ENCODE measurements around the gene CCDC28A.
A peak's percentile ranks its signal among the peaks of the same experiment; 100 is the strongest.

Gene CCDC28A

GRCh38 chr6:138796771-138797170 is 23.2 kb downstream of the CCDC28A start:
- no peak for DNase-seq

GRCh38 chr6:138797806-138798446 is 24.4 kb downstream of the CCDC28A start:
- DNase-seq = no peak

GRCh38 chr6:138800377-138801150 is 27.0 kb downstream of the CCDC28A start:
- no peak for DNase-seq

- DNase-seq = no peak
Observed at GRCh38 chr6:138803331-138803730, 29.8 kb downstream of the CCDC28A start.

GRCh38 chr6:138803861-138804260 is 30.3 kb downstream of the CCDC28A start:
- no peak for DNase-seq

GRCh38 chr6:138805016-138805765 is 31.6 kb downstream of the CCDC28A start:
- no peak for DNase-seq

- DNase-seq = no peak
Observed at GRCh38 chr6:138806889-138807288, 33.3 kb downstream of the CCDC28A start.

- DNase-seq = no peak
Observed at GRCh38 chr6:138809677-138810076, 36.1 kb downstream of the CCDC28A start.

GRCh38 chr6:138811866-138812265 is 38.3 kb downstream of the CCDC28A start:
- DNase-seq = no peak

GRCh38 chr6:138814179-138814834 is 40.7 kb downstream of the CCDC28A start:
- no peak for DNase-seq

- DNase-seq = no peak
Observed at GRCh38 chr6:138815221-138815620, 41.7 kb downstream of the CCDC28A start.

- DNase-seq = peak; percentile 45
Observed at GRCh38 chr6:138815797-138816528, 42.4 kb downstream of the CCDC28A start.

- peak; percentile 3 for DNase-seq
Observed at GRCh38 chr6:138817799-138818198, 44.2 kb downstream of the CCDC28A start.

- no peak for DNase-seq
Observed at GRCh38 chr6:138818496-138819194, 45.1 kb downstream of the CCDC28A start.

- DNase-seq = no peak
Observed at GRCh38 chr6:138821519-138821918, 48.0 kb downstream of the CCDC28A start.

GRCh38 chr6:138824482-138825144 is 51.0 kb downstream of the CCDC28A start:
- no peak for DNase-seq

- no peak for DNase-seq
Observed at GRCh38 chr6:138830248-138830647, 56.7 kb downstream of the CCDC28A start.

- no peak for DNase-seq
Observed at GRCh38 chr6:138832182-138832581, 58.6 kb downstream of the CCDC28A start.

- peak; percentile 13 for DNase-seq
Observed at GRCh38 chr6:138833816-138834539, 60.4 kb downstream of the CCDC28A start.

- no peak for DNase-seq
Observed at GRCh38 chr6:138837246-138837645, 63.7 kb downstream of the CCDC28A start.
